ENCODE results near the gene CLN6. TPM values are rescaled to one million over a fixed set of nuclear protein-coding genes. Genes with fewer than 3 reads are reported as not detected.

Gene CLN6
- total and polyA plus RNA-seq, 8 donors: 6.4 to 151 (median 17.3) TPM

DNA sequence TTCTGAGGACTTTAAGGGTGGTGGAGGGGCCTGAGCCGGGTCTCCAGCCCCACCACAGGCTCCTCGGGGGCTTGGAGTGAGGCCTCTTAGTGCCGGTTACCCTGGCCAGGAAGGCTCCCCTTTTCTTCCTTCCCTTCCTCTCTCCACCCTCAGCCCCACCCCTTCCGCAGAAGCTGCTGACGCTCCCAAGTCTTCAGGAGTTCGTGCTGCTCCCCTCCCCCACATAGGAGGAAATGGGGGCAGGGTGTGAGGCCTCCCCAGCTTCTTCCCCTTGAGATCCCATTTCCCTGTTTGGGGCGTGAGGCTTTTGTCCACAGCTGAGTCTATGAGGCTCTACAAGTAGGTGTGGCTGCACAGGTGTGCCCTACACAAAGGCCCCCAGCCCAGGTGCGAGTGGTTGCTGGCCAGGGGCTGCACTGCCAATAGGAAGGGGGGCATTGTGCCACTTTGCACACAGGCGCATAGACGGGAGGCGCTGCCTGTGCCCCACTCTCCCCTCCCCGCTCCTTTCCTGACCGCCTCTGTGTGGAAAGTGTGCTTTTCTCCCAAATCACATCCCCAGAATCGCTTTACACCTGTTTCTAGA, 23.5 kb downstream of the CLN6 start:
- 46 to 62% (median 49%) methylated on average over 13 to 14 of the region's 14 CpGs for WGBS, 5 donors
- intact Hi-C loops (cut with DNase I; ENCODE audit: low total_unique reads): no loop called here
- peak overlapping the region; percentile 34 to 84 (median 72) for H3K27ac ChIP-seq
- peak; percentile 67 to 92 for DNase-seq
- H3K4me1 ChIP-seq: peaks cover 34 to 61% (median 42%) of the 10 kb centered on the region in 4 donors
- no peaks in the 10 kb centered on the region for H3K9me3 ChIP-seq
- H3K4me3 ChIP-seq: peak overlapping the region in 3 of 4 donors; percentile 30 to 40 (median 39)
- no peak for TF ChIP-seq EP300 (IDR thresholded peaks at IDR 0.05)
- TF ChIP-seq, protein P1, sequence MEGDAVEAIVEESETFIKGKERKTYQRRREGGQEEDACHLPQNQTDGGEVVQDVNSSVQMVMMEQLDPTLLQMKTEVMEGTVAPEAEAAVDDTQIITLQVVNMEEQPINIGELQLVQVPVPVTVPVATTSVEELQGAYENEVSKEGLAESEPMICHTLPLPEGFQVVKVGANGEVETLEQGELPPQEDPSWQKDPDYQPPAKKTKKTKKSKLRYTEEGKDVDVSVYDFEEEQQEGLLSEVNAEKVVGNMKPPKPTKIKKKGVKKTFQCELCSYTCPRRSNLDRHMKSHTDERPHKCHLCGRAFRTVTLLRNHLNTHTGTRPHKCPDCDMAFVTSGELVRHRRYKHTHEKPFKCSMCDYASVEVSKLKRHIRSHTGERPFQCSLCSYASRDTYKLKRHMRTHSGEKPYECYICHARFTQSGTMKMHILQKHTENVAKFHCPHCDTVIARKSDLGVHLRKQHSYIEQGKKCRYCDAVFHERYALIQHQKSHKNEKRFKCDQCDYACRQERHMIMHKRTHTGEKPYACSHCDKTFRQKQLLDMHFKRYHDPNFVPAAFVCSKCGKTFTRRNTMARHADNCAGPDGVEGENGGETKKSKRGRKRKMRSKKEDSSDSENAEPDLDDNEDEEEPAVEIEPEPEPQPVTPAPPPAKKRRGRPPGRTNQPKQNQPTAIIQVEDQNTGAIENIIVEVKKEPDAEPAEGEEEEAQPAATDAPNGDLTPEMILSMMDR (IDR thresholded peaks at IDR 0.05): no peak
- TF ChIP-seq POLR2A (IDR thresholded peaks at IDR 0.05): no peak
- peak in 2 of 3 donors; percentile 47 to 62 for TF ChIP-seq POLR2AphosphoS5 (IDR thresholded peaks at IDR 0.05)
- H3K36me3 ChIP-seq: peaks cover 0 to 7% (median 0%) of the 10 kb centered on the region in 4 donors
- H3K27me3 ChIP-seq: no peaks in the 10 kb centered on the region

DNA sequence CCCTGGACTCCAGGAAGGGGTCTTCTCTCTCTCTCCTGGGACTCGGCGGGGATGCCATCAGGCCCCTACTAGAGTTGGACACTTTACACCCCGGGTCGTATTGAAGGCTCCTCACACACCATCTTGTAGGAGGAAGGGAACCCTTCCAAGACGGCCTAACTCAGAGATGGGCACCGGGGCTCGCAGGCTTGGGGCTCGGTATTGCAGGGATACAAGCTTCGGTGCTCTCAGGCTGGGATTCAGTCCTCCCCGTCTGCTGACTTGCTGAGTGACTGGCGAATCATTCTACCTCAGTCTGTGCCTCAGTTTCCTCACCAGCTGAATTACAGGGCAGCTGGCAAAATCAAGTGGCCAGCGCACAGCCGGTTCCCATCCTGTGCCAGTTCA, 24.0 kb downstream of the CLN6 start:
- Histone ChIP-seq H3K4me3 (peak overlapping the region; percentile 22 to 40 (median 34)), H3K27me3 (no peaks in the 10 kb centered on the region), H3K9me3 (no peaks in the 10 kb centered on the region), H3K36me3 (peaks cover 0 to 7% (median 0%) of the 10 kb centered on the region in 4 donors), H3K4me1 (peaks cover 34 to 61% (median 42%) of the 10 kb centered on the region in 4 donors), H3K27ac (peak overlapping the region; percentile 34 to 84 (median 72))
- TF ChIP-seq POLR2AphosphoS5 (IDR thresholded peaks at IDR 0.05) (no peak), EP300 (IDR thresholded peaks at IDR 0.05) (no peak), POLR2A (IDR thresholded peaks at IDR 0.05) (no peak)
- TF ChIP-seq, protein P1 (IDR thresholded peaks at IDR 0.05): no peak
- WGBS, 5 donors: 67 to 76% (median 68%) methylated on average over 6 to 13 of the region's 13 CpGs
- intact Hi-C loops (cut with DNase I; ENCODE audit: low total_unique reads): no loop called here
- DNase-seq: no peak

DNA sequence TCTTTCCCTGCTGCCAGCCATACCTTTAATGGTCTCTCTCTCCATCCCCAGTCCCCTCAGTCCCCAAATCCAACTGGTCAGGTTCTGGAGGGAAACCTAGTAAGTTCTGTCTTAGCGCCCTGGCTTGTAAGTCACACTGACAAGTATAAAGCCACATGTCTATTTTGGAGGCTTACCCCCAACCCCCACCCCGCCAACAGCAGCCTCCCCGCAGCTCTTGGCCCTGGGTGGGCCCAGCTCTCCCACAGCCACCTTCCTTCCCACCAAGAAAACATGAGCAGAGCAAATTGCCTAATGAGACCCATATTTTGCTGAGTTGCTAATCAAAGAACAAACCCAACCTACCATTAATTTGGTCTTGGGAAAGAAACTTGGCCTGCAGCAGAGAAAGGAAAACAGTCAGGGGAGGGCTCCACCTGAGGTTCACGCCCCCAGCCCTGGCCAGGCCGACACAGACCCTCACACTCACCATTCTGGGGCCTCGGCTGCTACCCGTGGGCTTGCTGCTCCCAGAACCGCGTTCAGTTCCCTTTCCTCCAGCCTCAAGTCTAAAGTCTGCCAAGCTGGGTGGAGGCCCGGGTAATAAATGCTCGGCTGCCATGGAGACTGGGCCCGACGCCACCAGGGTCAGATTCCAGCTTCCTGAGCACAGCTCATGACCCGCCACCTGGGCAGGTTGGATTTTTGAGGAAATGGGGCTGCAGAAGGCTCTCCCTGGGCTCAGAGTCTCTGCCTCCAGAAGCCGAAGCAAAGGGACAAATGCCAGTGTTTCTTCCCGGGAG, 24.6 kb downstream of the CLN6 start, which contains the start of gene CALML4:
TSS of gene CALML4 (minus strand) at position 557 of the 782 bp plus-strand sequence. CDS start at position 472, 85 bp downstream.
- peaks cover 34 to 63% (median 43%) of the 10 kb centered on the region in 4 donors for H3K4me1 ChIP-seq
- TF ChIP-seq, protein P1 (IDR thresholded peaks at IDR 0.05): no peak
- peak in 2 of 3 donors; percentile 14 to 43 for TF ChIP-seq POLR2AphosphoS5 (IDR thresholded peaks at IDR 0.05)
- TF ChIP-seq EP300 (IDR thresholded peaks at IDR 0.05): no peak
- TF ChIP-seq POLR2A (IDR thresholded peaks at IDR 0.05): no peak
- peak within 1 kb of the TSS; percentile 34 to 84 (median 72) for H3K27ac ChIP-seq
- 19 to 29% (median 27%) methylated on average over 16 of the region's 16 CpGs for WGBS, 5 donors
- H3K27me3 ChIP-seq: no peaks in the 10 kb centered on the region
- peak; percentile 90 to 93 for DNase-seq
- intact Hi-C loops (cut with DNase I; ENCODE audit: low total_unique reads): no loop called here
- H3K4me3 ChIP-seq: peak within 1 kb of the TSS; percentile 22 to 40 (median 34)
- H3K36me3 ChIP-seq: peaks cover 0 to 7% (median 0%) of the 10 kb centered on the region in 4 donors
- H3K9me3 ChIP-seq: no peaks in the 10 kb centered on the region

DNA sequence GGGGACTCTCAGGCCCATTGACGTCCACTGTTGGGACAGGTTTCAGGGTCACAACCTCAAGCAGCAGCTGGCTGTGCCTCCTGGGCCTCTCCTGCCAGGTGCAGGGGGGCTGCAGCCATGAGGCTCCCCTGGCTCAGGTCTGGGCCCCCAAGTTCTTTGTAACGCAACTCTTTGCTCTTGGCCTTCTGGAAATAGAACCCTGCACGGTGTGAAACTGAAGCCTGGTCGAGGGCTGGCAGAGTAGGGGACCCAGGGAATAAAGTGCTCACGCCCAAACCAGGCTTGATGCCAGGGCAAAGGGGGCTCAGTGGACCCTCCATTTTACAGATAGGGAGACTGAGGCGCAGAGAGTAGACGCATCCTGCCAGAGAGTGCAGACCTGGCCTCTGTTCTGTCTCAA, 25.2 kb downstream of the CLN6 start:
- peak in 1 of 2 donors; percentile 22 for DNase-seq
- Histone ChIP-seq H3K9me3 (no peaks in the 10 kb centered on the region), H3K27ac (peak overlapping the region in 3 of 5 donors; percentile 64 to 84 (median 72)), H3K4me1 (peaks cover 34 to 65% (median 48%) of the 10 kb centered on the region in 4 donors), H3K4me3 (peak overlapping the region; percentile 22 to 40 (median 34)), H3K27me3 (no peaks in the 10 kb centered on the region), H3K36me3 (peaks cover 0 to 7% (median 0%) of the 10 kb centered on the region in 4 donors)
- intact Hi-C loops (cut with DNase I; ENCODE audit: low total_unique reads): no loop called here
- TF ChIP-seq POLR2AphosphoS5 (IDR thresholded peaks at IDR 0.05): no peak
- TF ChIP-seq EP300 (IDR thresholded peaks at IDR 0.05): no peak
- TF ChIP-seq, protein P1 (IDR thresholded peaks at IDR 0.05): no peak
- no peak for TF ChIP-seq POLR2A (IDR thresholded peaks at IDR 0.05)
- WGBS, 5 donors: 85 to 96% (median 91%) methylated on average over 6 to 7 of the region's 7 CpGs

Data from stomach (tissue), 9 donors.